HG02870 (cell line): ENCODE data around the gene IRF8.
"Not testable (repeated sequence)": the region's sequence is repeated elsewhere in the genome, so short reads cannot be mapped to it uniquely, and the experiment has no call there.

ENCODE experiments used
- ATAC-seq: cut with Tn5 transposase; IDR thresholded peaks from one replicate; pipeline ENCODE4 v1.9.1; 2021; ENCODE audit warnings: mild to moderate bottlenecking, moderate library complexity; ENCODE audit not compliant: unreplicated experiment

Gene IRF8, protein sequence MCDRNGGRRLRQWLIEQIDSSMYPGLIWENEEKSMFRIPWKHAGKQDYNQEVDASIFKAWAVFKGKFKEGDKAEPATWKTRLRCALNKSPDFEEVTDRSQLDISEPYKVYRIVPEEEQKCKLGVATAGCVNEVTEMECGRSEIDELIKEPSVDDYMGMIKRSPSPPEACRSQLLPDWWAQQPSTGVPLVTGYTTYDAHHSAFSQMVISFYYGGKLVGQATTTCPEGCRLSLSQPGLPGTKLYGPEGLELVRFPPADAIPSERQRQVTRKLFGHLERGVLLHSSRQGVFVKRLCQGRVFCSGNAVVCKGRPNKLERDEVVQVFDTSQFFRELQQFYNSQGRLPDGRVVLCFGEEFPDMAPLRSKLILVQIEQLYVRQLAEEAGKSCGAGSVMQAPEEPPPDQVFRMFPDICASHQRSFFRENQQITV

DNA sequence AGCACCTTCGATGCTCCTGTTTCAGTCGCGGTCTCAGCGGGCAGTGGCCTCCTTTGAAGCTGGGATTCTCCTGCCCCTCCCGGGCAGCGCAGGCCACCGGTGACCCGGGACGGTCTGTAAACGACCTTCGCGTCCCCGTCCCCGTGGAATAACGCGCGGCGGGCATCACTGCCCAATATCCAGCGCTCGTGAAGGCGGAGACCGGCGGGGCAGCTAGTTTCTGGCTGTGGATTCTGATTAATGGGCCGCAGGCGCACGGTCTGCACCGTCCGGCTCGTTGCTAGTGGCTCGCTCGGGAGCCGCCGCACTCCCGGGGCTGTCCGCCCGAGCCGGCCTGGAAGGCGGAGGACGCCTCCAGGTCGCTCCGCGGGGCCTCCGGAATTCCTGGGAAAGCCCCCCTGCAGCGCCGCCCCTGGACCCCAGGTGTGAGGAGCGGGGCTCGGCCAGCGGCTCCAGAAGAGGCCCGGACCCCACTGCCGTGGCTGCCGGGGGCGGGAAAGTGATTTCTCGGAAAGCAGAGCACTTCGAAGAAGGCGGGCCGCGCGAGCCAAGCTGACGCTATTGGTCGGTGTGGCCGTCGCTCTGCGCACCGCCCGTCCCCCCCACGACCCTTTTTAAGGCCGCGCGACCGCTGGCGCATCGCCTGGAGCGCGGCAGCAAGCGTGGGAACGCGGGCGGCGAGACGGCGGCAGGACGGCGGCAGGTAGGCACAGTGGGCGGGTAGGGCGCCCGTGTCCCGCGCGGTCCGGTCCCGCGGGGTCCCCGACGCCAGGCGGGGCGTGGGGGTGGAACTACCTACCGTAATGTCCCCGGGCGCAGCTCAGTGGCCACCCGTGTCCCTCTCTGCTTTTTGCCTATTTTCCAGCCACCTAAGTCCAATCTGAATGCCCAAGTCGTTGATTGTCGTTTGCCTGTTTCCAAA lies at the start of gene IRF8:
TSS of gene IRF8 (plus strand) at position 642 of the 922 bp plus-strand sequence. CDS start 3,854 bp downstream, outside the sequence.
- no peak for ATAC-seq

DNA sequence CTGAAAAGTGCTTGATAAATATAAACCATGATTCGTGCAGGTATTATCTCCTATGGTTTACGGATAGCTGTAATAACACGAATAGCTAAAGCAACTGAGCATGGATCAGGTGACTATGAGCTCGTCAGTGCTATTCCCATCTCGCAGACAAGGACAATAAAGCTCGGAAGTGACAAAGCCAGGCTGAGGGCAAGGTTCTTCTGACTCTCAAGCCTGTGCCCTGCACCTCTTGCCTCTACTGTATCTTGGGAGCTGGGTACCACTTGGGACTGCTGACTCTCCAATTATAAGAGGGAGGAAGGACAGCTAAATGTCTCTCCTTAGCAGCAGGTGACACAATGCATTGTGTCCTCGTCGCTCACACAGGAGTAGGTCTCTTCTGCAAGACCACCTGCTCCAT lies 49.6 kb upstream of the IRF8 start:
- no peak for ATAC-seq

DNA sequence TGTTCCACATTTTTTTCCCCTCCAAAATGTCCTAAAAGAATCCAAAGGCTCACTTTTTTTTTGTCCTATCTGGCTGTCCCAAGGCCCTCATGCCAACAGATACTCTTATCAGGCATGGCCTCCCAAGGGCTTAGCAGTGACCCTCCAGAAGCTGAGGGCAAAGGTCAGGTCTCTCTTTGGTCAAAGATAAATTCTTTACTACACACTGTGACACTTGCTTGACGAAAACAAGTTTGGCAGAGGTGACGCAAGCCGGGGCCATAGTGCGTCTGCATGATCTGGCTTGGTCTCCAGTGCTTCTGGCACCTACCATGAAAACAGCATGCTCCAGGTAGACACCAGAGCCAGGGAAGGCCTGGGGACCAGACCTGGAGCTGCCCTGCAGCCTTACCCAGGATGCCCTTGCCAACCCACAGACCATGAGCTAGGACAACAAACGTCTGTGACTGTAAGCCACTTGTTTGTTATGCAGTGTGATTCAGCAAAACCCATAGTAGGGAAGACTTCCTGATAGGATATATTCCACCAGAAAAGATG lies 48.5 kb upstream of the IRF8 start:
- no peak for ATAC-seq

GRCh38 chr16:85851034-85851785 lies 47.8 kb upstream of the IRF8 start:
- no peak for ATAC-seq

DNA sequence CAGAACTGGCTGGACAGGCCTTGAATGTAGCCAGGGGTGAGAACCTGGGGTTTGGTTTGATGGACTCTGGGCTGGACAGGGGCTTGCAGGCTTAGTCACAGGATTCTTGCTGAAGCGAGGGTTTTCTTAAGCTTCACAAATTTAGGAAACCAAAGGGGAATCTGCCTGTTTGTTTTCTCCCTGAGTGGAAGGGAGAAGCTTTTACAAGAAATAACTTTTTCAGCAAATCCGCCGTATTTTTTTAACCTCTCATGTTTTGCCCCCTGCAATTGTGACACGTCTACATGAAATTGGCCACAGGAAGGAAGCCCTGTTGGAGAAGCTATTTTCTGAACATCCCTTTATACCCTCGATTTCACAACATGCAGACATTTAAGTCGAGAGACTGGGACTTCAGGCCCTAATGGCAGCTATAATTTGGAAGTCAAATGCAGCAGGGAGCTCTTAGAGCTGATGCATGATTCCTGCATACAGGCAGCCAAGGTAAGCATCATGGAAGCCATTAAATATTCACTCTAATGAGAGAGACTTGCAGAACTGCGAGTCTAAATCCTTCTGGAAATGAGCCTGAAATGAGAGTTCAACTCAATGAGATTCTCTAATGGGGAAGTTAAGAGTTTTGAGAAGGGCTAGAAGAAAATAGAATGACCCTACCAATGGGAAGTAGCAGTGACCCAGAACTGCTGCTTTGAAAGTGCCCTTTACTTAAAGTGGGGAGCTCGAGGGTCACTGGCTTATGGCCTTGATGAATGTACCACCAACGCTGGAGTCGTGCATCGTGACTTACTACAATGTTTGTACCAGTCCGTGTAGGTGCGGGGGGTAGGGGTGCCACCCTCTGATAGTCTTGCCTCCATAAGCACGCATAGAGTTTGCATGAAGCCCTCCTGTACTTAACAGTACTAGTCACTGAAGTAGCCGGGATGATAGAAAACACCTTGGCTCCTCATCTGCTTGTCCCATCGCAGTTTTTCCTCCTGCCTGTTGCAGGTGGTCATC lies 45.1 kb upstream of the IRF8 start:
- ATAC-seq, result no peak

- no peak for ATAC-seq
These were observed 44.0 kb upstream of the IRF8 start for GRCh38 chr16:85854935-85855334.

DNA sequence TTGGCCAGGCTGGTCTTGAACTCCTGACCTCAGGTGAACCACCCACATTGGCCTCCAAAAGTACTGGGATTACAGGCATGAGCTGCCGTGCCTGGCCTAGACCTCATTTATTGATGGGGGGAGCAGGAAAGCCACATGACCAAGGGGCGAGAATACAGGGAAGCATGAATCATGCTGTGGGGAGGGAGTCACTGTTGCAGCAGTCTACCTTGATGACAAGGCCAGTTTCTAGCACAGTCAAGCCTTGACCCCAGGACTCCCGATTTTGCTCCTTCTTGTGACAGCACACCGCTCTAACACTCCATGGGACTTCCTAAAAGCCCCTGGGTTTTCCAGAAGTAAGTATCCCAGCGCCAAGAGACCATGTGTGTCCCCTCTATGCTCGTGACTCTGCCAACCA lies 42.9 kb upstream of the IRF8 start:
- no peak for ATAC-seq

GRCh38 chr16:85856585-85856984 lies 42.4 kb upstream of the IRF8 start:
- ATAC-seq, result no peak

- no peak for ATAC-seq
These were observed 41.6 kb upstream of the IRF8 start for GRCh38 chr16:85857406-85857805.

DNA sequence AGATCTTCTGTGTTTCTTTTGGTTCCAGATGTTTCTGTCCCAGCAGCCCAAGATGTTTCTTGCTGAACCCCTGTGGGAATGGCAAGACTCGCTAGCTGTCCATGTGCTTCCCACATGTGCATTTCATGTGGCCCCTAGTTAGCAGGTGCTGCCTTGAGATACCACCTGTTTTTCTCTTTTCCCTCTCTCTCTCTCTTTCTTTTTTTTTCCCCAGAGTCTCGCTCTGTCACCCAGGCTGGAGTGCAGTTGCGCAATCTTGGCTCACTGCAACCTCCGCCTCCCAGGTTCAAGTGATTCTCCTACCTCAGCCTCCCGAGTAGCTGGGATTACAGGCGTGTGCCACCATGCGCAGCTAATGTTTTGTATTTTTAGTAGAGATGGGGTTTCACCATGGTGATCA lies 40.4 kb upstream of the IRF8 start:
- not testable (repeated sequence) for ATAC-seq

DNA sequence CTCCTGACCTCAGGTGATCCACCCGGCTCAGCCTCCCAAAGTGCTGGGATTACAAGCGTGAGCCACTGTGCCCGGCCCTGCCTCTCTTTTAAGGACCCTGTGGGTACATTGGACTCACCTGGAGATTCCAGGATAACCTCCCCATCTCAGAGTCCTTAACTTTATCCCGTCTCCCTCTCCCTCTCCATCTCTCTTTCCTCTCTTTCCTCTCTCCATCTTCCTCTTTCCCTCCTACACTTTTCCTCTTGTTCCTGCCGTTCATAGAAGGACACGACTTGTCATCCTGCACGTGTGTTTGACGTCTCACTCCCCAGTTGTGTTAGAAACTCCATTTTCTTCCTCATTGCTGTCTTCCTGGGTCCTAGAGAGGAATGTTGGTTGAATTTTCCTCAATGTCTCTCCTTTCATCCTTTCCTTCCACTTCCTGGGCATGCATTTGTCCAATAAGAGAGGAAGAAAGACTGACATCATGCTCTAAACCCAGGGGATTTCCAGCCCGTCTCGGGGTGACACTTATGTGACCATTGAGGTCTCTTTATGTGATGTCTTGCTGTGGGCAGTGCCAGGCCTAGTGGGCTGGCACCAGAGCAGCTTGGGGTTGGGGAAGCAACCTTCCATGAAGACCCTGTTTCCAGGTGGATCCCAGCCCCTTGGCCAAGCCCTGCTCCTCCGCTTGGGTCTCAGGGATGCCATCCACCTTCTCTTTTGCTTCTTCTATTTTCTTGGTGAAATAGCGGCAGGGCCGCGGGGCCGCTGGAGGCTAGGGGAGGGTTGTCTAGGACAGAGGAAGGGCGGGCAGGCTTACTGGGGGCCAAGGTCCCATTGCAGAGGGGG lies 39.8 kb upstream of the IRF8 start:
- no peak for ATAC-seq

DNA sequence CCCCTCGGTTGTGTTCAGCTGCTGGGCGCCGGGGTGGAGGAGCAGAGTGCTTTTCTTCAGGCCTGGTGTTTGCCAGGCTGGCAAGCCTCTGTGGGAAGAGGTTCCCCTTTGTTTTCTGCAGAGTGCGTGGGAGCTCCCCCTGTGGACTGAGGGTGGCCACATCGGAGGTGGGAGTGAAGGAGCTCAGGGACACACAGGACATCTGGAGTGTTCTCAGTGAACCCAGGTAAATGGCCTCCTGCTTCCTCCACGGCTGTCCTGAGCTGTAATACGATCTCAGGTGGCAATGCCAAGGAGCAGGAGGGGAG lies 39.2 kb upstream of the IRF8 start:
- no peak for ATAC-seq

GRCh38 chr16:85860413-85861094 lies 38.4 kb upstream of the IRF8 start:
- no peak for ATAC-seq

GRCh38 chr16:85861095-85861825 lies 37.7 kb upstream of the IRF8 start:
- ATAC-seq, result no peak

GRCh38 chr16:85862476-85863383 lies 36.2 kb upstream of the IRF8 start:
- no peak for ATAC-seq

- ATAC-seq, result no peak
These were observed 35.6 kb upstream of the IRF8 start for GRCh38 chr16:85863384-85863774.

DNA sequence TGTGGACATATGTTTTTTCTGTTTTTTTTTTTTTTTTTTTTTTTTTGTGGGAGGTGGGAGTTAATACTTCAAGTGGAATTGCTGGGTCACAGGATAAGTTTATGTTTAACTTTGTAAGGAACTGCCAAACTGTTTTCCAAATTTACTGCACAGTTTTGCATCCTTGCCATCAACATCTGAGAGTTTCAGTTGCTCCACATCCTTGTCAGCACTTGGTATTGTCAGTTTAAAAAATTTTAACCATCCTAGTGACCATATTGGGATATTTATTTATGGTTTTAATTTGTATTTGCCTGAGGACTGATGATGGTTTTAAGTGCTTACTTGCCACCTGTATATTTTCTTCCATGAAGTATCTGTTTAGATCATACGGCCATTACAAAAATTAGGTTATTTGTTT lies 34.0 kb upstream of the IRF8 start:
- ATAC-seq, result no peak
